Progenitor cell of endocrine pancreas (in vitro differentiated cells): Measurements from ENCODE around the gene AFDN. TPM values are rescaled to one million over a fixed set of nuclear protein-coding genes. Genes with fewer than 3 reads are reported as not detected.

Source experiments
- DNase-seq: peaks from one replicate; pipeline ENCODE4 v3.0.0; 2021; ENCODE audit warnings: low spot score; ENCODE audit not compliant: unreplicated experiment
- H3K27ac Mint-ChIP-seq: 2 replicates; pipeline ENCODE4 v1.8.0; 2021; ENCODE audit warnings: mild to moderate bottlenecking, moderate library complexity, mixed read lengths
- H3K27me3 Mint-ChIP-seq: 2 replicates; pipeline ENCODE4 v1.8.0; 2021; ENCODE audit warnings: mixed read lengths
- H3K36me3 Mint-ChIP-seq: 2 replicates; pipeline ENCODE4 v1.8.0; 2022; ENCODE audit warnings: mixed read lengths; ENCODE audit not compliant: insufficient read depth
- H3K4me1 Mint-ChIP-seq: 2 replicates; pipeline ENCODE4 v1.8.0; 2021; ENCODE audit warnings: low read depth, mixed read lengths
- H3K4me3 Mint-ChIP-seq: 2 replicates; pipeline ENCODE4 v1.8.0; 2021; ENCODE audit warnings: low read depth, mild to moderate bottlenecking, moderate library complexity, mixed read lengths
- H3K9me3 Mint-ChIP-seq: 2 replicates; pipeline ENCODE4 v1.8.0; 2021; ENCODE audit warnings: low read depth, mixed read lengths
- CTCF ChIP-seq: fragments of 200-600 bp; sonication (generic); IDR thresholded peaks from one replicate; pipeline ENCODE4 v1.5.0; 2021; ENCODE audit warnings: antibody characterized with exemption, mild to moderate bottlenecking; ENCODE audit not compliant: unreplicated experiment
- total RNA-seq: library from RNA; stranded (reverse); gene quantifications from 2 replicates; pipeline ENCODE4 v1.2.1, GENCODE V29; 2021

AFDN gene
- total RNA-seq, 1 donor from 2014 or later: 423 TPM

GRCh38 chr6:167984876-167985604 lies 158.3 kb downstream of the AFDN start:
- DNase-seq: no peak
- Mint-ChIP-seq H3K4me1 (no peaks in the 10 kb centered on the region), H3K27ac (no peak overlapping the region), H3K36me3 (no peaks in the 10 kb centered on the region), H3K4me3 (no peak overlapping the region), H3K27me3 (peaks cover 2% of the 10 kb centered on the region), H3K9me3 (peaks cover 4% of the 10 kb centered on the region)
- TF ChIP-seq CTCF: no peak

DNA sequence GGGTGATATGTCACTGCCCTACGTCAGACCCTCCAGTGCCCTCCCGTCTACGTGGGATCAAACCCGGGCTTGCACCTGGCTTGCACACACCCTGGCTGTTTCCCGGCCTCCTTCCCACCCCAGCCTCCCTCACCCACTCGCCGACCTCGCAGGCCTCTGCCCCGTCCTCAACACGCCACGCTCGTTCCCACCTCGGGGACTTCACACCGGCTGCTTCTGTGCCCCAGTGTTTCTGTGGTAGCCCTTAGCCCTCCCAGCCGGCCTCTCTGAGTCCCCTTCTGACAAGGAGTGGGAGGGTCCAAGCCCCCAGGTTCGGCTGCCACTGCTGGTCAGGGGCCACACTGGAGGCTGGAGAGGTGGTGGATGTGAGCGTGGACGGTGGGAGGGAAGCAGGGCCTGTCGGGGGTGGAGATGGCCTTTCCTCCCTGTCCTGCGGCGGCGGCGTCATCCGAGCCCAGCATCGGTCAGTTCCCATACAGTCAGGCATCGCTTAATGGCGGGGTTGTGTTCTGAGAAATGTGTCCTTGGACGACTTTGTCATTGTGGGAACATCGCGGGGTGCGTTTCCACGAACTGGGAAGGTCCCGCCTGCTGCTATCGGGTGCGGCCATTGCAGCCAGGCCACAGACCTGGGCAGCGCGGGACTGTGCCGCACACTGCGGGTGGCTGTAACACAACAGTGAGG lies 159.3 kb downstream of the AFDN start:
- H3K9me3 Mint-ChIP-seq: peaks cover 4% of the 10 kb centered on the region
- DNase-seq: no peak
- H3K4me1 Mint-ChIP-seq: no peaks in the 10 kb centered on the region
- H3K27ac Mint-ChIP-seq: no peak overlapping the region
- no peak for TF ChIP-seq CTCF
- no peak overlapping the region for H3K4me3 Mint-ChIP-seq
- H3K36me3 Mint-ChIP-seq: no peaks in the 10 kb centered on the region
- H3K27me3 Mint-ChIP-seq: peaks cover 2% of the 10 kb centered on the region

- H3K4me3 Mint-ChIP-seq: no peak overlapping the region
- no peak for DNase-seq
- no peak for TF ChIP-seq CTCF
- no peaks in the 10 kb centered on the region for H3K36me3 Mint-ChIP-seq
- H3K27me3 Mint-ChIP-seq: peaks cover 2% of the 10 kb centered on the region
- H3K9me3 Mint-ChIP-seq: peaks cover 4% of the 10 kb centered on the region
- no peaks in the 10 kb centered on the region for H3K4me1 Mint-ChIP-seq
- H3K27ac Mint-ChIP-seq: no peak overlapping the region
Measured at GRCh38 chr6:167987396-167988153, 160.9 kb downstream of the AFDN start.

- H3K4me1 Mint-ChIP-seq: no peaks in the 10 kb centered on the region
- peaks cover 4% of the 10 kb centered on the region for H3K9me3 Mint-ChIP-seq
- no peak for TF ChIP-seq CTCF
- no peaks in the 10 kb centered on the region for H3K36me3 Mint-ChIP-seq
- H3K4me3 Mint-ChIP-seq: no peak overlapping the region
- DNase-seq: no peak
- H3K27me3 Mint-ChIP-seq: peaks cover 2% of the 10 kb centered on the region
- no peak overlapping the region for H3K27ac Mint-ChIP-seq
Measured at GRCh38 chr6:167988154-167988495, 161.4 kb downstream of the AFDN start.
